ENCODE data around the gene ZIC5.
A peak's percentile ranks its signal among the peaks of the same experiment; 100 is the strongest.

Gene ZIC5

DNA sequence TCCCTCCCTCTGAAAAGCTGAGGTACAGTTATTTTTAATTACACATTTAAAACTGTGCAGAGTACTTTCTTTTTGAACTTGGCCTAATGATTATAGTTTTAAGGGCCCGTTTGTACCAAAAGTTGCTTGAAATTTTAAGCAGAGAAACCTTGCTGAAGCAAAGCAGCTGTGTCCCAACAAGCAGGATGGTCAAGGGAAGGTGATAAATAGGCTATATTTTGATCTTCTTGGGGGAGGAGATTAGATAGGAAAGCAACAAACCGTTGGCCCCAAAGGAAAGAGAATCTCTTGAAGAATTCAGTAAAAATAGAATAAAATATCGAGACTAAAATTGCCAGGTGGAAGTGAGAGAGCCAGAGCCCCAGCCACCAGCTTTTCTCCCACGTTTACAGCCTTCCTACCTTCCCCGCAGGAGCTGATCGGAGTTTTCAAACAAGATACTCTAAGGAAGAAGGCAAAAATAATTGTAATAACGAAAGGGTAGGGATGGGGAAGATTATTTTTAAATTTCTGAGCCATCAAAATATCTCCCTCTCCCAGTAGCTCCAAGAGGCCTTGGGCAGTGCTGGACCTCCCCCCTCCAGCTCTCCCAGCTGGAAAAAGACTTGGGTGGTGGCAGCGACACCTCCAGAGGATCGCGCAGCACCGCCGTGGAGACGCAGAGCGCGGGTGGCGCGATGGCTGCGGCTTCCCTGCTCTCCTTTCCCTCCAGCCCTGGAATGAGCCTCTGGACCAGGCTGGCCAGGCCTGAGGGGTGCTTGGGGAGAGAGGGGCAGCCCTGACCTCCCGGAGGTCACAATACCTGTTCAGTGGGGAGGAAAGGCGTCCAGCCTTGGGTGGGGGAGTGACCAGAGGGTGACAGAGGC, 15.8 kb upstream of the ZIC5 start:
- DNase-seq (ENCODE audit: low read depth), result no peak

DNA sequence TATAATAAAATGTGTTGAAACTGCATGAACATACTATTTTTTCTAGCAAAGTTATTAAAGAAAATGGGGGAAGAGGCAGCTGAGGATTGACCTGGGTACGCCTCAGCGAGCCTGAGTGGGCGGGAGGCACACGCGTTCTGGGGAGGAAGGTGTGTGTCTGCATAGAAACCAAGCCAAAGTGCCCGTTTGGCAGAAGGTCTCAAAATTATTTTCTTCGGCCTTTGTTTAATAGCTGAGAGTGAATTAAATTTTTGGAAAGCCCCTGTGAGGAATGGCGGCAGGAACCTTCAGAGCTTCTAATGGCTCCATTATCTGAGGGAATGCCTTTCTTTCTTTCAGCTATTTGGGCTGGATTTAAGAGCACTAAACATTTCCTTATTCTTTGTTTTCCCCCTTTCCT, 15.2 kb upstream of the ZIC5 start:
- no peak for DNase-seq (ENCODE audit: low read depth)

DNA sequence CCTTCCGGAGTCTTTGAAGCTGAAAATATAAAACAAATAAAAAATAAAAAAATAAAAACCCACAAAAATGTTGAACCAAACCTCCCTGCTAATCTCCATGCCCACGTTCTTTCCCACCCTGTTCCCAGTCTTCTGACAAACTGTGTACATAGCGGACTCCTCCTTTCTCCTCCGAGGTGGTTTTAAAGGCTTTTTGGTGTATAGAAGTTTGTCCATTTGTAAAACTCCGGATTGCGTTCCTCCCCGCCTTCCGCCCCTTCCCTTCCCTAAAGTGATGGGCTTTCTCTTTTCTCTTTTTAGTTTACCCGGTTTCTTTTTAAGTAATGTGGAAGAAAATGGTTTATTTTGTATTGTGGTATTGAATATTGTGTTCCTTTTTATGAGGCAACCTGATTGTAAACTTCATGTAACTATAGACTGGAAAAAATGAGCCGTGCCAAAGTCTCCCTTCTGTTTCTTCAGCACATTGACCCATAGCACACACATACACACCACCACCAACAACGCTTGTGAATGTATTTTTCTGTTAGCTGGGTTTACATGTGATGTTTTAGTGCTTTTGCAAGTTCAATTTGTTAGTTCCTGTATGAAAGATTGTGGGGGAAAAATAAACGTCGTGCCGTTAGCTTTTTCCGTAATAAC, 14.4 kb upstream of the ZIC5 start:
- DNase-seq (ENCODE audit: low read depth), result no peak

DNA sequence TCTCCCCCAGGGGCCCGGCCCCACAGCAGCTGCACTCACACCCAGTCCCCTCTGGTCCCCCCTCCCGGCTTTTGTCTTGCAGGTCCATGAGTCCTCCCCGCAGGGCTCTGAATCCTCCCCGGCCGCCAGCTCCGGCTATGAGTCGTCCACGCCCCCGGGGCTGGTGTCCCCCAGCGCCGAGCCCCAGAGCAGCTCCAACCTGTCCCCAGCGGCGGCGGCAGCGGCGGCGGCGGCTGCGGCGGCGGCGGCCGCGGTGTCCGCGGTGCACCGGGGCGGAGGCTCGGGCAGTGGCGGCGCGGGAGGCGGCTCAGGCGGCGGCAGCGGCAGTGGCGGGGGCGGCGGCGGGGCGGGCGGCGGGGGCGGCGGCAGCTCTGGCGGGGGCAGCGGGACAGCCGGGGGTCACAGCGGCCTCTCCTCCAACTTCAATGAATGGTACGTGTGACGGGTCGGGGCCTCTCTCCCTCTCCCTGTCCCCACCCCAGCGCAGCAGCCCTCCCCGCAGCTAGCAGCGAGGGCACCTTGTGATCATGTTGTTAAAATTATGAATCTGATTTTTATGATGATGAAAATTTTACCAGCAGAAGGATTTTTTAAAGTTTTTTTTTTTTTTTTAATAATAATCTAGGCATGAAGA, 13.8 kb upstream of the ZIC5 start:
- DNase-seq (ENCODE audit: low read depth), result no peak

DNA sequence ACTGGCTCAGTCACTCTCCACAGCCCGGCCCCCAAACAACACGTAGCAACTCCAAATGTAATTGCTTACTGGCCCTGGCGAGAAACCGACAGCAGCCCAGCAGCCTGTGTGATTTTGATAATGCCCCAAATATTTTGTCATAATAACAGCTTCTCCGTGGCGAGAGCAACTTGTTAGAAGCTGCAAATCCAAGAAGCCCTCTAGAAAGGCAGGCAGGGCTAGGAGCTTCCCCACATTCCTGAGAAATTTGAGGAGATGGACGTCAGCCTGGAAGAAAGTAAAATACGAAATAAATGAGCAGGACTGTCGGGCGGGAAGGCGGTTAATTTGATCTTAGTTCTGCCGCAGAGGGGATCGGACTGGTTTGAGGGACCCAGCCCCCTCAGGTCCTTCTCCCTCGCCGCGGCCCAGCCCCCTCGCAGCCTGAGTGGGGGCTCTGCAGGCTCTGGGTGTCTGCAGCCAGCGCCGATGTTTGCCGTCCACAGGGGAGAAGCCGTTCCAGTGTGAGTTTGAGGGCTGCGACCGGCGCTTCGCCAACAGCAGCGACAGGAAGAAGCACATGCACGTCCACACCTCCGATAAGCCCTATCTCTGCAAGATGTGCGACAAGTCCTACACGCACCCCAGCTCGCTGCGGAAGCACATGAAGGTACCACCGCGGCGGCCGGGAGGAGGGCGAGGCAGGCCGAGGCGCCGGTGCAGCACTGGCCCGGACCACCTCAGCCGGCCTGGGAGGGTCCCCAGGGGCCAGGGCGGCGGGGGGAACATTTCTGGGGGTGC, 13.1 kb upstream of the ZIC5 start:
- DNase-seq (ENCODE audit: low read depth), result no peak

DNA sequence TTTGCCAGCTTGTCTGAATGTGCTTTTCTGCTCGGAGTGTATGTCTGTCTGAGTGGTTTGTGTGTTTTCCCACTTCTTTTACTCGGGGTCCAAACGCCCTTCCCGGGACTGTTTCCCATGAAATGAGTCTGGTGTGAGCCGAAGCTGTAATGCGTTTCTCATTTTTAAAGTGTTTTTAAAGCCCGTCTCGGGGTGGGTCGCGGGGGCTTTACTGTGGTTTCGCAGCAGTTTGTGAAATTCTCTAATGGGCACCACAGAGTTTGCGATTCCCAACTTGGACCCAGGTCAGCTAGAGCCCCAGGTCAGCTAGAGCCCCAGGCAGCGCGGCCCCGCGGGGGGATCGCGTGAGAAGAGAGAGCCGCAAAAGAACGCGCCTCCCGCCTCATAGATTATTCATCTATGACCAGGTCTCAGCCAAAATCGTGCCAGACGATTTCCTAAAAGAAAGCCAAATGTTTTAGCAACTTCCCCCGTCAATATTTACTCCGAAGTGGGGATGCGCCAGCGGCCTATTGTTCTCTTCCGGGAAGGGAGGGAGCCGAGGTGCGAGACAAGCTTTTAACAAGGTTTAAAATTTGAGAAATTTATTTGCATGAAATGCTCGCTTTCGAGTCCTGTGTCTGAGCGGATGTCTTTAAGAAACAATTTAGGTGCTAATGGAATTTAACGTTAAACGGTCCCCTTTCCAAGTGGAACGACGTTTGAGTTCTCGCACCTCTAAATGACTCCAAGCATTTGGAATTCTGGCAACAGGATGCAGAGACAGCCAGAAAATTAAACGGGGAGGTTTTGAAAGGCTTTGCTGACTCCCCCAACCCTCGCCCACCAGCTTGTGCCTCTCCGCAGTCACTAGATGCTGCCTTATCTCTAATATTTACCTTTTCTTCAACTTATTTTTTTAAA, 12.2 kb upstream of the ZIC5 start:
- no peak for DNase-seq (ENCODE audit: low read depth)

DNA sequence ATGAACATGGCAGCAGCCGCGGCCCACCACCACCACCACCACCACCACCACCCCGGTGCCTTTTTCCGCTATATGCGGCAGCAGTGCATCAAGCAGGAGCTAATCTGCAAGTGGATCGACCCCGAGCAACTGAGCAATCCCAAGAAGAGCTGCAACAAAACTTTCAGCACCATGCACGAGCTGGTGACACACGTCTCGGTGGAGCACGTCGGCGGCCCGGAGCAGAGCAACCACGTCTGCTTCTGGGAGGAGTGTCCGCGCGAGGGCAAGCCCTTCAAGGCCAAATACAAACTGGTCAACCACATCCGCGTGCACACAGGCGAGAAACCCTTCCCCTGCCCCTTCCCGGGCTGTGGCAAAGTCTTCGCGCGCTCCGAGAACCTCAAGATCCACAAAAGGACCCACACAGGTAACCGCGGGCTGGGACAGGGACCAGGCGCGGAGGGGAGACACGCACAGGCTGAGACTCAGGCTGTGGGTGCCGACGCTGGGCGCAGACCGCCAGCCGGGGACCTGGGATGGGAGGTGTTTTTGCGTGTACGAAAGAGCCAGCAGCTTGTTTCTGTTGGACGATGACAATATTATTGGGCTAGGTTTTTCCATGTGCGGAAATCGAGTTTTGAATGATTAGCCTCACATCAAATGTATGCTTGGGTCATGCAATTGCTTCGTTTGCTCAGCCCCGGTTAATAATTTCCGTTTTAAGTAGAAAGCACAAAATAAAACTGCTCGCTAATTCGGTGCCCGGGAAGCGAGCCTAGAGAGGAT, 11.3 kb upstream of the ZIC5 start:
- DNase-seq (ENCODE audit: low read depth), result no peak

DNA sequence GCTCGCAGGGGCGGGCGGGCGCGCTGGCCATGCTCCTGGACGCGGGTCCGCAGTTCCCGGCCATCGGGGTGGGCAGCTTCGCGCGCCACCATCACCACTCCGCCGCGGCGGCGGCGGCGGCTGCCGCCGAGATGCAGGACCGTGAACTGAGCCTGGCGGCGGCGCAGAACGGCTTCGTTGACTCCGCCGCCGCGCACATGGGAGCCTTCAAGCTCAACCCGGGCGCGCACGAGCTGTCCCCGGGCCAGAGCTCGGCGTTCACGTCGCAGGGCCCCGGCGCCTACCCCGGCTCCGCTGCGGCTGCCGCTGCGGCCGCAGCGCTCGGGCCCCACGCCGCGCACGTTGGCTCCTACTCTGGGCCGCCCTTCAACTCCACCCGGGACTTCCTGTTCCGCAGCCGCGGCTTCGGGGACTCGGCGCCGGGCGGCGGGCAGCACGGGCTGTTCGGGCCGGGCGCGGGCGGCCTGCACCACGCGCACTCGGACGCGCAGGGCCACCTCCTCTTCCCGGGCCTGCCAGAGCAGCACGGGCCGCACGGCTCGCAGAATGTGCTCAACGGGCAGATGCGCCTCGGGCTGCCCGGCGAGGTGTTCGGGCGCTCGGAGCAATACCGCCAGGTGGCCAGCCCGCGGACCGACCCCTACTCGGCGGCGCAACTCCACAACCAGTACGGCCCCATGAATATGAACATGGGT, 10.6 kb upstream of the ZIC5 start:
- no peak for DNase-seq (ENCODE audit: low read depth)

DNA sequence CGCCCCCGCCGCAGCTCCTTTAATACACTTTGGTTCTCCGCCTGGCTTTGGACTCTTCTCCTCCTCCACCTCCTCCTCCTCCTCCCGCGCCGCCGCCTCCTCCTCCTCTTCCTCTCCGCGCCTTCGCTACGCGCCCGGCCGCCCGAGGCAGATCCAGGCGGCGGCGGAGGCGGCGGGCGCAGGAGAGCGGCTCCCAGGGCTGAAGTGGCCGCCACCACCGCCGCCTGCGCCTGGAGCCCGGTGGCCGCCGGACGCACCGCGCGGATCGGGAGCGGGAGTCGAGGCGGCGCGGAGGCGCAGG, 10.1 kb upstream of the ZIC5 start, which contains the start of gene ZIC2:
ZIC2 (plus strand) TSS at position 50 of the 301 bp plus-strand sequence. CDS start 281 bp downstream, outside the sequence.
- DNase-seq (ENCODE audit: low read depth), result no peak

DNA sequence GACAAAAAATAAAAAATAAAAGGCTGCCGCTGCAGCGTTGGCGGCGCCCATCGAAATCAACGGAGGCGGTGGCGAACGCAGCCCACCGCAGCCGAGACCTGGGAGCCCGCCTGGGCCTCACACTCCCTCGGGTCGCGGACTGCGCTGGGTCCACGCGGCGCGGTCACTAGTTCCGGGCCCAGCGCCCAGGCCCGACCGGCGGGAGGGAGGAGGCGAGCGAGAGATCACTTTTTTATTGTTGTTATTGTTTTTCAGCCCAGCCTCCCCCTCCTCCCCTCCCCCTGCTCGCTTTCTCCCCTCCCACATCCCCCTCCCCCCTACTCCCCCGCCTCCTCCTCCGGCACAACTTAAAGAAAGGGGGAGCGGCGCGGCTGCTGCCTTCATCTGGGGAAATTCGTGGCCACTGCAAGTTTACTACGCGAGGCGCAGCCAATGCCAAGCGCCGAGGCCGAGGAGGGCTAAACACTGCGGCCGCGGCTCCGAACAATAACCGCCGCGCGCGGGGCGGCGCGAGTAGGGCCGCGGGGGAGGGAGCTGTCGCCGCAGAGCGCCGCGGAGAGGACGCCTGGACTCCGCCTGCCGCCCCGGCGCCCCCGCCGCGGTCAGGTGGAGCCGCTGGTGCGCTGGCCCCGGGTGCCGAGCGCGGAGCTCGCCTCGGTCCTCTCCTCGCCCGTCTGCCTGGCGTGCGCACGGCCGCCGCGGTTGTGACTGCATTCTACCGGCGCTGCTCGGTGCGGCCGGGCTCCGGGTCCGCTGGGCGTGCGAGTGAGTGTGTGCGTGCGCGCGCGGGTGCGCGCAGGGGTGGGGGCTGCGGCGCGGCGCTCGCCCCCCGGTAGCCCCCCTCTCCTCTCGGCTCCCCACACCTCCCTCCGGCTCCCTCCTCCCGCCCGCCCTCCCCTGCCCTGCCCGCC, 9.5 kb upstream of the ZIC5 start:
- DNase-seq (ENCODE audit: low read depth), result no peak

DNA sequence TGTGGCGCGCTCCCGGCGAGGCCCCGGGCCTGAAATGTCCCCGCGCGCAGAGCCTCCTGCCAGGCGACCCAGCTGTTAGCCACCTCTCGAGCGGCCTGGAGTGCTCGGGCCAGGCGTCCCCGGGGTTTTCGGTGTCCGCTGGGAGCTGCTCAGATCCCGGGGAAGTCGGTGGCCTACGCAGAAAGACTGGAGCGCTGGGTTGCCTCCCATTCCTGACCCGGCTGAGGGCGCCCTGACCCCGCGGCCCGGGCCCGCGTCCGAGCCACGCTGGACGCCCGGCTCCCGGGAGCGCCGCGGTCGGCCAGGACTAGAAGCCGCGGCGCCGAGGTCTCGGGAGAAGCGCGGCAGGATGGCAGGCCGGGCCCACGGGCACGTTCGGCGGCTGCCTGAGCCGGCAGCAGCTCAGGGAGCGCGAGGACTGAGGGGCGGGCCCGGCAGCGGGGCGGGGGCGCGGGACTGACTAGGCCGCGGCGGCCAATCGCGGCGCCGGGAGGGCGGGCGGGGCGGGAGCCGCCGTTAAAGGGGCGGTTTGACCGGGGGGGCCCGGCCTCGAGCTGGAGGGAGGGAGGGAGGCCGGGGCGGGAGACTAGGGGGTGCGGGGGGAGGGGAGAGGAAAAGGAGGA, 8.7 kb upstream of the ZIC5 start:
- DNase-seq (ENCODE audit: low read depth), result peak; percentile 49

DNA sequence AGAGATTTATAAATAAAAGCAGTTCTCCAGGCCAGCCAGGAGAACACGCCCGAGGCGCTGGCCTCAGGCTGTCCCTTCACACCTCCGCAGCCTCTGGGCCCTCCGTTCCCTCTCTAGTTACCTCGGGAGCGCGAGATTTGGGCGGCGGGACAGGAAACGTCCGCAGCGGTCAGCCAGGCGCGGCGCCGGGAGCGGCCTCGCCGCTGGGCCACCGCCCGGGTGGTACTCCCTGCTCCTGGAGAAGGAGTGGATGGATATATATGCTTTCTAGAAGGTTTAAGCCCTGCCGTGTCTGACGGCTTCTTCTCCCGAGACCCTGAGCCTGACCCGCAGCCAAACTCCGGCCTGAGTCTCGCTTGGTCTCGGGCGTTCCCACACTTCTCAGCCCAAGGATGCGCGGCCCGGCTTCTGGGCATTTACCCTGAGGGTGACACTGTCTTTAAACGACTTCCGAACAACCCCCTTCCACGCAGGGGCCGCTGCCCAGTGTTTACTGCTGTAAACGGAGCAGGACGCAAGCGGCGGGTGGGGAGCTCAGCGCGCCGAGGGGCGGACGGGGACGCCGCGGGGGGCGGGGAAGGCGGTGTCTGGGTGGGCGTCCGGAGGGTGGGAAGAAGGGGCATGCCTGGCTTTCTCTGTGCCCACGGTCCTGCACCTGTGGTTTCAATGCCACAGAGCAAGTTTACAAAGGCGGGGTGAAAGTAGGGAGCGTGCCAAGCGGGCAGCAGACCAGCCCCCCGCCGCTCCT, 8.1 kb upstream of the ZIC5 start:
- no peak for DNase-seq (ENCODE audit: low read depth)

DNA sequence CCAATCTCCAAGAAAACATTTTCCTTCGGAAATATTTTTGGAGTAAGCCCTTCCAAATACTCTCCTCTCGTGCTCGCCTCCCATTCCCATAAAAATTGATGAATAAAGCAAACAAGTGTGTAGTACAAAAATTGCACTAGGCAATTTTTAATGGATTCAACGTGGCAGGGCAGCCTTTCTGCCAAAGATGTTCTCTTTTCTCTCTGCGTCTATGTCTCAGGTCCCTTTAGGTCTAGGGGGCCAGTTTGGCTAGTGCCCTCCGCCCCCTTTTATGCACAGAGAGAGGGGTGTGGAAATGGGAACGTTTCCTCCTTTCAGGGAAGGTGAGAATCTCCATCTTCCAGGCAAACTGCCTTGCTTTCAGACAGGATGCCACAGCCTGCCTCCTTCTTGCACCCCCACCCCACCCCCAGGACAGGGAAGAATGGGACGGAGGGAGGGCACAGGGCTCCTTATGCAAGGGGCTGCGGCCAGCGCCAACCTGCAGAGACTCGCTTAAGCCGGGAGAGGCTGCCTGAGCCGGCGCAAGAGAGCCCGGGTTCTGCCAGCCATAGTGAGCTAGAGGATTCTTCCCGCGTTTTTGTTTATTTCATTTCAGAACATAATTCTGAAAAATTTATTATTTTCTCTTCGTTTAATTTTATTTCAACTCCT, 7.4 kb upstream of the ZIC5 start:
- no peak for DNase-seq (ENCODE audit: low read depth)

DNA sequence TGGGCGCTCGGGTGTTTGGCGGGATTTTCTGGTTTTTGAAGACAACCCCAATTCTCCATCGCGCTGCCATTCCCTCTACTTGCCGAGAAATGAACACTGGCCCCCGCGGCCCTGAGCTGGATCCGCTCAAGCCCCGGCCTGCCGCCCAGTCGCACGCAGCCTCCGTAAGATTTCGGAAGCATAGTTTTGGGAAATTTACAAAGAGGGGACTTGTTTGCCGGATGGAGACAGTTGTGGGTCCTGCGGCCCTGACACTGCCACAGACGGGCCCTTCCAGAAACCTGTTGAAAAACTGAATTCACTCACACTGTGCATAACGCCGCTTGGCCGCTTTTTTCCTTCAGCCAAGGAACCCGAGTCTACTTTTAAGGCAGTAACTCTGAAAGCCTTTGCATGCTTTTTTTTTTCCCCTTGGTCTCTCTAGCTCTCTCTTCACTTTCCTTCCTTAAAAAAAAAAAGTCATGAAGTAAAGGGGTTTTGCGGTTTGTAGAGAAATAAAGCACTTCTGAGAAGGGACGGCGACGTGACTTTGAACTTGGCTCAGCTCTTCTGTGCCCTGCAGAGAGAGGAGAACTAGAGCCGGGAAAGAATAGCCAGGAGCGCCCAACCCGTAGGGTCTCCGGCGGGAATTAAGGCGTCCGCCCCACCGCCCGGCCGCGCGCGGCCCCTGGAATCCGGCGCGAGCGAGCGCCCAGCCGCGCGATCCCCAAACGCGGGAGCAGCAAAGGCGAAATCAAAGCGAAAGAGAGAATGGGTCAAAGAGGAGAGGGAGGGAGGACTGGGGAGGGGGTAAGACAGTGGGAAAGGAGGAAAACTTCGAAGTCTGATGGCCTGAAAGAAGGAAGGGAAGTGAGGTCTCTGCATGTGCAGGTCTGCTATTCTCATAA, 6.6 kb upstream of the ZIC5 start:
- DNase-seq (ENCODE audit: low read depth), result no peak

DNA sequence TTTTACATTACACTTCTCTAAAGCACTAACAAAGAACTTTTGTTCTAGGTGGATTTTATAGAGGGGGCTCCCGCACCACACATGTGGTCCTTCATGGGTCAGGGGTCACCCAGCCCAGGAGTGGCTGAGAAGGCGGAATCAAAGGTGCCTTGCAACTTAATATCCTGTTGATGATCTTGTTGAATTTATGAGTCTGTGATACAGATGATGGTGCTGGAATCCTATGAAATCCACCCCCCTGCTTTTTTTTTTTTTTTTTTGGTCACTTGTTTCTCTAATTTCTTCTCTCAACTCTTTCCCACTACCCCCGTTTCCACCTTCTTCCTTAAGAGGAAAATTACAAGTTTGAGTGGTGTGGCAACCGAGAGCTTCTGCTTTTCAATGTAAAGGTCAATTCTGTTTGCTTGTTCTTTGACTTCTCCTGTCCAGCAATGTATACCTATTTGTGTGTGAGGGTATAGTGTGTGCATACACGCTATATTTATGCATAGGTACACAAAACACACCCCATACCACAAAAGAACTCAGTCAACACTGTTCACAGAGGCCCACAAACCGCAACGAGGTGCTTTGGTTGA, 5.9 kb upstream of the ZIC5 start:
- DNase-seq (ENCODE audit: low read depth), result no peak

DNA sequence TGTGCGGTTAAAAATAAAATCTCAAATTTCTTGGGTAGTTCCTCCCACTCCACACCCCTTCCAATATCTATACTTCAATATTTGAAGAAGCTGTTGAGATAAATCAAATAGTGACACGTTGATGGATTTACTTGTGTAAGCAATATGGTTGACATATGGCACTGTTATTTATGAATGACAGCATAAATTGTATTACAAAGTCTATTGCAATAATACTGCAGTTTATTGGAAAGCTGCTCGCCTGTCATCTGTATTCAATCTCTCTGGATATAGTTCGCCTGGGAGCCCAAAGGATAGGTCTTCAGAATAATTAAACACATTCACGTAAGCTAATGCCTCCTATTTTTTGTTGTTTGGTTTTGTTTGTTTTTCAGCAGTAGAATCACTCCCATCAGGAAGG, 5.0 kb upstream of the ZIC5 start:
- DNase-seq (ENCODE audit: low read depth), result no peak

All from T follicular helper cell (primary cell).